ENCODE measurements around the gene EPHB6. TPM values are rescaled to one million over a fixed set of nuclear protein-coding genes. Genes with fewer than 3 reads are reported as not detected.

The EPHB6 gene
- total RNA-seq, 1 donor from 2014 or later = 5.6 TPM

DNA sequence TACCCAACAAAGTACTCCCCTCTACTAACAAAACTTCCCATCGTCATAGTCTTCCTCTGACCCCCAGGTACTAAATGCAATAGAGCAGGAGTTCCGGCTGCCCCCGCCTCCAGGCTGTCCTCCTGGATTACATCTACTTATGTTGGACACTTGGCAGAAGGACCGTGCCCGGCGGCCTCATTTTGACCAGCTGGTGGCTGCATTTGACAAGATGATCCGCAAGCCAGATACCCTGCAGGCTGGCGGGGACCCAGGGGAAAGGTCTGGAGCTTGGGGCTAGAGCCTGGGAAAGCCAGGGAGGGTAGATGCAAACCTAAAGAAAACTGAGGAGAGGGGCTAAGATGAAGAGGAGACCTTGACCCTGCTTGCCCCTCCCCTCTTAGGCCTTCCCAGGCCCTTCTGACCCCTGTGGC, 15.3 kb downstream of the EPHB6 start:
- Mint-ChIP-seq H3K4me1 (ENCODE audit: low read depth) (no peaks in the 10 kb centered on the region), H3K4me3 (no peak overlapping the region), H3K27ac (no peak overlapping the region), H3K27me3 (ENCODE audit: insufficient read depth) (no peaks in the 10 kb centered on the region), H3K9me3 (no peaks in the 10 kb centered on the region), H3K36me3 (ENCODE audit: low read depth) (no peaks in the 10 kb centered on the region)
- intact Hi-C loops (cut with micrococcal nuclease) = no loop called here
- no peak for DNase-seq (ENCODE audit: low spot score)

DNA sequence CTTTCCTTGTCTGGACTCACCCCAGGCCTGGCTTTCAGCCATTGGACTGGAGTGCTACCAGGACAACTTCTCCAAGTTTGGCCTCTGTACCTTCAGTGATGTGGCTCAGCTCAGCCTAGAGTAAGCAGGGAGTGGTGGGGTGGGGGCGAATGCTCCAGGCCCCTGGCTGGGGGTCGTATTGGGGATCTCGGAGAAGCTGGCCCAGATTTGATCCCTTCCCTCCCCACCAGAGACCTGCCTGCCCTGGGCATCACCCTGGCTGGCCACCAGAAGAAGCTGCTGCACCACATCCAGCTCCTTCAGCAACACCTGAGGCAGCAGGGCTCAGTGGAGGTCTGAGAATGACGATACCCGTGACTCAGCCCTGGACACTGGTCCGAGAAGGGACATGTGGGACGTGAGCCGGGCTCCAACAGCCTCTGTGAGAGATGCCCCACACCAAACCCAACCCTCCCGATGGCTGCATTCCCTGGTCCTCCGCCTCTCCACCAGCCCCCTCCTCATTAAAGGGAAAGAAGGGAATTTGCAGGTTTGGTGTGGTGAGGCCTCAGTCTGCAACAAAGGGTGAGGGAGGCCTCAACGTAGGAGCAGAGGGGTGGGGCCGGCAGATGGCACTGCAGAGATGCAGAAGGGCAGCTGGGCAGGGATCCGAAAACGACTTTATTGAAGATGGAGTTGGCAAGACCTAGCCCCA, 15.8 kb downstream of the EPHB6 start:
- no peak overlapping the region for H3K4me3 Mint-ChIP-seq
- H3K27ac Mint-ChIP-seq = no peak overlapping the region
- H3K27me3 Mint-ChIP-seq (ENCODE audit: insufficient read depth) = no peaks in the 10 kb centered on the region
- intact Hi-C loops (cut with micrococcal nuclease) = no loop called here
- DNase-seq (ENCODE audit: low spot score) = no peak
- no peaks in the 10 kb centered on the region for H3K36me3 Mint-ChIP-seq (ENCODE audit: low read depth)
- no peaks in the 10 kb centered on the region for H3K9me3 Mint-ChIP-seq
- H3K4me1 Mint-ChIP-seq (ENCODE audit: low read depth) = no peaks in the 10 kb centered on the region

DNA sequence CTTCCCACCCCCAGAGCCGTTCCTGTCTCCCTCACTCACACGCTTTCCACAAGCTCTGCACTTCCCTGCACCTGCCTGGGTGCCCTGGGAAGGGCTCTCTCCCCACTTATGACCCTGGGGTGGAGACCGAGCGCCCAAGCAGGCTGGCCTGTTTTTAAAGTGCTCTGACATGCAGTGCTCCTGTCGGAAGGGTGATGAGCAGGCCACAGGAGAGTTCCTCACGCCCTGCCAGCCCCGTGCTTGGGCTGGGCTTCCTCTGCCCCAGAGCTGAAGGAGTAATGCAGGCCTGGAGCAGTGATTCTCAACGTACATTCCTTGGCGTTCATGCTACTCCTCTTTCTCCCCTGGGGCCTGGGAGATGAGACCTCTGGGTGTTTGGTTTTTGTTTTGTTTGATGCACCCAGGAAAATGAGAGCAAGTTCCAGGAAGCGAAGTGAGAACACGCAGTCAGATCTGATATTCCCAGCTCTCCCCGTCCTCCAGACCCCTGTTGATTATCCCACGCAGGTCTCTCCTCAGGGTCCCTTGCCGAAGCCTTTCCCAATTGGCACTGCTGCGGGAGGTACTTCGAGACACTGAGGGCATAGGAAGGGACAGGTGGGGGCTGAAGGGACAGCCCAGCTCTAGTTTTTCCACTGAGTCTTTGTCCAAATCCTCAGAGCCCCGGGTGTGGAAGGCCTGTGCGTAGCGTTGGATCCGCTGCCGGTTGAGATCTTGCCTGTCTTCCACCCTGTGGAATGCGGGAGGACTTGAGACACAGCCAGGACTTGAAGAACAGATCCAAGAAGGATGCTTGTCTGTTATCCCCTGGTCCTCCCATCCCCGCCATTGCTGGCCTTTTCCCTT, 16.6 kb downstream of the EPHB6 start:
- Mint-ChIP-seq H3K4me3 (no peak overlapping the region), H3K27ac (no peak overlapping the region), H3K4me1 (ENCODE audit: low read depth) (no peaks in the 10 kb centered on the region), H3K27me3 (ENCODE audit: insufficient read depth) (no peaks in the 10 kb centered on the region), H3K9me3 (no peaks in the 10 kb centered on the region), H3K36me3 (ENCODE audit: low read depth) (no peaks in the 10 kb centered on the region)
- no peak for DNase-seq (ENCODE audit: low spot score)
- intact Hi-C loops (cut with micrococcal nuclease) = no loop called here

DNA sequence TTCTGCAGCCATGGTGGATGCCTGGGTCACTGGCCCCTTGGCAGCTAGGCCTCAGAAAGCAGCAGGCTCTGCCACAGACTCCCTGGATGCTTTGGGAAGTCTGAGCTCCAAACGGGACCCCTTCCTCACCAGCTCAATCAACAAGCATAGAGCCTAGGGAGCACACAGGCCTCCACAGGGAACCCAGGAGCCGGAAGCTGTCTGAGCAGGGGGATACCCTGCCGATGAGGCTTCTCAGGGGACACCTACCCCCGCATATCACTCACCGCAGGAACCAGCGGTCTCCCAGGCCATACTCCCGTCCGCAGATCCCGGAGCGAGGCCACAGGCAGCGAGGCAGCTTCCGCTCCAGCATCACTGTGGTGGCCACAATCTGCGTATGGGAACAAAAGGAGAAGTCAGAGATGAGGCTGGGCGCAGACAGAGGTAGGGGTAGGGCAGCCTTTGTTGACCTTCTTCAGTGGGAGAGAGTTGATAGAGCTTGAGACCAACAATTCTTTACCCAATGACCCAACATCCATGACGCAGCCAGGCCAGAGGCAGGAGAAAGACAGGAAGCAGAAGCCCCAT, 17.3 kb downstream of the EPHB6 start:
- Mint-ChIP-seq H3K27ac (no peak overlapping the region), H3K36me3 (ENCODE audit: low read depth) (no peaks in the 10 kb centered on the region), H3K9me3 (no peaks in the 10 kb centered on the region), H3K27me3 (ENCODE audit: insufficient read depth) (no peaks in the 10 kb centered on the region), H3K4me3 (no peak overlapping the region), H3K4me1 (ENCODE audit: low read depth) (no peaks in the 10 kb centered on the region)
- no peak for DNase-seq (ENCODE audit: low spot score)
- intact Hi-C loops (cut with micrococcal nuclease) = no loop called here

DNA sequence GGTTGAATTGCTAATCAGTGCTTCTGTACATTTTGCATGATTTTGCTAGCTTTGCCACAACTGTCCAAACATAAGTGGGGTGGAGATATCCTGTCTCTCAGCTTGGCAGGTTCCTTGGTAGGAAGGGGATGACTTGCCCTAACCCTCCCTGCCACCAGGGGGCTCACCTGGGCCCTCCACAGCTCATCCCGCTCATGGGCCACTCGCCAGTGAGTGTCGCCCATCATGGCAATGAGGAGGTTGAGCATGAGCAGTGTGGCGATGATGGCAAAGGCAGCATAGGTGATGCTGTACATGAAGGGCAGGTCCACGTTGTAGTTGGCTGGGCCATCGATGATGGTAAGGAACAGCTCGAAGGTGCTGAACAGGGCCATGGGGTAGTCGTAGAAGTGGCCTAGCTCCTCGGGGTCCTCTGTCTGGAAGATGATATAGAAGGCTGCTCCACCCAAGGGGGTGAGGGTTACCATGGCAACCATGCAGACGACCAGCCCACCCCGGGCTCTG, 18.5 kb downstream of the EPHB6 start:
- intact Hi-C loops (cut with micrococcal nuclease) = no loop called here

DNA sequence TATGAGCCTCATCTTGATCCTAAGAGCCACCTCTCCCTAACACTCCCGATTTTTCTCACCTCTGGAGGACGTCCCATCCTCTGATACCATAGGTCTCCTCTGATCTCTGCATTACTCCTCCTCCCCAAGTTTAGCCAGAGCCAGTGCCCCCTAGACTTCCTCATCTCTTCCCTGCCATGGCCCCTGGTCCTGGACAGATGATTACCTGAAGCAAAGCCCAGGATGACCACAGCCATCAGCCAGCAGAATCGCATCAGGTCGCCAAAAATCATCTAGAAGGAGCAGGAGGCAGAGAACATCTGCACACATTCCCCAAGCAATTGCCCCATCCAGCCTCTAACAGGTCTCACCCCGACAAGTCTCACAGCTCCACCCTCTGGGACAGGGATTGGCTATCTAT, 19.0 kb downstream of the EPHB6 start:
- intact Hi-C loops (cut with micrococcal nuclease) = no loop called here
- no peaks in the 10 kb centered on the region for H3K9me3 Mint-ChIP-seq

More for the DNA sequence above, 18.5 kb downstream of the EPHB6 start:
- Mint-ChIP-seq H3K4me1 (ENCODE audit: low read depth) (no peaks in the 10 kb centered on the region), H3K9me3 (no peaks in the 10 kb centered on the region), H3K4me3 (no peak overlapping the region), H3K27ac (no peak overlapping the region), H3K36me3 (ENCODE audit: low read depth) (no peaks in the 10 kb centered on the region), H3K27me3 (ENCODE audit: insufficient read depth) (peaks cover 2% of the 10 kb centered on the region)
- no peak for DNase-seq (ENCODE audit: low spot score)

DNA sequence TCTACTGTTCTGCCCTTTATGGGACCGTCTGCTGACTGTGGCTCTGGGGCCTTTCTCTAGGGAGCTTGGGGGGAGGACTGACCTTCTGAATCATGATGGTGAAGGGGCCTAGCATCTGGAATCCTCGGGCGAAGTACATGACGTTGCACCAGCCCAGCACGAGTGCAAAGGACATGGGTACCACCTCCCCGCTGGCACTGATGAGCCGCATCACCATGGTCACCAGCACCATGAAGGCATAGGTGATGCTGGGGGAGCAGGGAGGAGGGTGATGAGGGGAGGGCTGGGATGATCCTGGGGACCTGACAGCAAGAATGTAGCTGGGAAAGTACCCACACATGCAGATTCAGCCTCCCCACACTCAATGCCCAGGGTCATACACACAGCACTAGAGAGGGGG, 19.5 kb downstream of the EPHB6 start:
- no peaks in the 10 kb centered on the region for H3K36me3 Mint-ChIP-seq (ENCODE audit: low read depth)
- H3K4me1 Mint-ChIP-seq (ENCODE audit: low read depth) = no peaks in the 10 kb centered on the region
- H3K27me3 Mint-ChIP-seq (ENCODE audit: insufficient read depth) = peaks cover 4% of the 10 kb centered on the region
- intact Hi-C loops (cut with micrococcal nuclease) = no loop called here
- H3K27ac Mint-ChIP-seq = no peak overlapping the region
- no peaks in the 10 kb centered on the region for H3K9me3 Mint-ChIP-seq
- DNase-seq (ENCODE audit: low spot score) = no peak
- no peak overlapping the region for H3K4me3 Mint-ChIP-seq

More for the DNA sequence above, 19.0 kb downstream of the EPHB6 start:
- H3K27me3 Mint-ChIP-seq (ENCODE audit: insufficient read depth) = peaks cover 4% of the 10 kb centered on the region
- no peak overlapping the region for H3K4me3 Mint-ChIP-seq
- no peak for DNase-seq (ENCODE audit: low spot score)
- no peak overlapping the region for H3K27ac Mint-ChIP-seq
- no peaks in the 10 kb centered on the region for H3K36me3 Mint-ChIP-seq (ENCODE audit: low read depth)
- no peaks in the 10 kb centered on the region for H3K4me1 Mint-ChIP-seq (ENCODE audit: low read depth)

DNA sequence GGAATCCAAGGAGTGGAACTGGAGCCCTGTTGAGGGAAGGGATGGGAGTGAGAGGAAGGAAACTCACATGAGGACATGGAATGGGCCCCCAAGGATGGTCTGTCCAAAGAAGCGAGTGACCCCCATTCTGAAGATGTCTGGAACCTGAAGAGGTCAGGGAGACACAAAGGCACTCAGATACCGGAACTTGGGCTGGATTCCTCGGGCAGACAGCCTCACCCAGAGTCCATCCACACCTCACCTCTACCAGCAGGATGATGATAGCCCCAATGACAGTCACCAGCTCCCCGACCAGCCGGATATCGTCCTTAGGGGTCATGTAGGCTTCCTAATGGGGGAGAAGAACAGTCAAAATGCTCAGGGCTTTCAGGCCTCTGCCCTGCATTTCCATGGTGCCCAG, 20.0 kb downstream of the EPHB6 start:
- intact Hi-C loops (cut with micrococcal nuclease) = no loop called here
- Mint-ChIP-seq H3K9me3 (no peaks in the 10 kb centered on the region), H3K27me3 (ENCODE audit: insufficient read depth) (peaks cover 6% of the 10 kb centered on the region), H3K4me3 (no peak overlapping the region), H3K27ac (no peak overlapping the region), H3K4me1 (ENCODE audit: low read depth) (no peaks in the 10 kb centered on the region), H3K36me3 (ENCODE audit: low read depth) (no peaks in the 10 kb centered on the region)
- DNase-seq (ENCODE audit: low spot score) = no peak

DNA sequence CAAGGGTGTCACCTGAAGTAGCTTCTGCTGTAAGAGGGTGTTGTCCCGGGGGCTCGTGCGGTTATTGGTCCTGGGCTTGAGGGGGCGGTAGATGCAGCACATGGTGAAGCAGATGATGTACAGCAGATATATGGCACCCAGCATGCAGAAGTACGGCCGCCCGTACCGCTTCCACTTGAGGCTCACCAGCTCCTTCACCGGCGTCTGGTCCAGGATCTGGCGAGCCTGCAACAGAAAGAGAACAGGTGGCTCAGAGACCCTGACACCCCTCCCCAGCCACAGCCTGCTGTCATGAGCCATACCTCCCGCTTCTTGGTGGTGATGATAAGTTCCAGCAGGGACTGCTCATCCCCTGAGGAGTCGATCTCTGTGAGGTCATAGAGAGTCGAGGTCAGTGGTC, 20.6 kb downstream of the EPHB6 start:
- Mint-ChIP-seq H3K36me3 (ENCODE audit: low read depth) (no peaks in the 10 kb centered on the region), H3K9me3 (no peaks in the 10 kb centered on the region), H3K4me3 (no peak overlapping the region), H3K27me3 (ENCODE audit: insufficient read depth) (peaks cover 11% of the 10 kb centered on the region), H3K4me1 (ENCODE audit: low read depth) (no peaks in the 10 kb centered on the region), H3K27ac (no peak overlapping the region)
- intact Hi-C loops (cut with micrococcal nuclease) = no loop called here
- DNase-seq (ENCODE audit: low spot score) = no peak

DNA sequence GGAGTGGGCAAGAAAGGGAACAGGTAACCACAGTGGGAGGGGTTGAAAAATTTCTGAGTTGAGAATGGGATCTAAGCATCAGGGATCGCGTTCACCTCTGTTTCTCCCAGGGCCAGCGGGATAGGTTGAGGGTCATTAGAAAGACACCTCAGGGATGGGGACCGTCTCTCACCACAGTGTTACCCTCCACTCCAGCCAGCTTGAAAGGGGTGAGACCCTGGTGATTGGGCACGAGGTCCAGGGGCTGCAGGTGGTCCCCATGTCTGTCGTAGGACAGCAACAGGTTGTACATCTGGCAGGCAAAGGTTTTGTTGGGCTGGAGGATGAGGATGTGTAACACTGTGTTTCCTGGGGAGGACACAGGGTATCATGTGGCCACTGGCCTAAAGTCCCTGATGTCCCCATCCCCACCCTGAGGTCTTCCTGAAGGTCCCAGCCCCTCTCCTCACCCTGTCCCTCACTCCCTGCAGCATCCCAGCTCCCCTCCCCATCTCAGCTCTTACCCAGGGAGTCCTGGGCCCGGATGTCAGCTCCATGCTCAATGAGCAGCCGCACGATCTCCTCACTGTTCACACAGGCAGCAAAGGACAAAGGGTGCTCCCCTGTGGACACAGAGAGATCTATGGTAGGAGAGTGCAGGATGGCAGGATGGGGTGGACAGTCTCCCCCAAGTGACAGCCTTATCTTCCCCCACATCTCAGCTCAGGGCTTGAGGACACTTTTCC, 21.5 kb downstream of the EPHB6 start:
- no peaks in the 10 kb centered on the region for H3K36me3 Mint-ChIP-seq (ENCODE audit: low read depth)
- no peaks in the 10 kb centered on the region for H3K9me3 Mint-ChIP-seq
- H3K4me1 Mint-ChIP-seq (ENCODE audit: low read depth) = no peaks in the 10 kb centered on the region
- H3K4me3 Mint-ChIP-seq = no peak overlapping the region
- no peak for DNase-seq (ENCODE audit: low spot score)
- intact Hi-C loops (cut with micrococcal nuclease) = no loop called here
- peaks cover 19% of the 10 kb centered on the region for H3K27me3 Mint-ChIP-seq (ENCODE audit: insufficient read depth)
- no peak overlapping the region for H3K27ac Mint-ChIP-seq

DNA sequence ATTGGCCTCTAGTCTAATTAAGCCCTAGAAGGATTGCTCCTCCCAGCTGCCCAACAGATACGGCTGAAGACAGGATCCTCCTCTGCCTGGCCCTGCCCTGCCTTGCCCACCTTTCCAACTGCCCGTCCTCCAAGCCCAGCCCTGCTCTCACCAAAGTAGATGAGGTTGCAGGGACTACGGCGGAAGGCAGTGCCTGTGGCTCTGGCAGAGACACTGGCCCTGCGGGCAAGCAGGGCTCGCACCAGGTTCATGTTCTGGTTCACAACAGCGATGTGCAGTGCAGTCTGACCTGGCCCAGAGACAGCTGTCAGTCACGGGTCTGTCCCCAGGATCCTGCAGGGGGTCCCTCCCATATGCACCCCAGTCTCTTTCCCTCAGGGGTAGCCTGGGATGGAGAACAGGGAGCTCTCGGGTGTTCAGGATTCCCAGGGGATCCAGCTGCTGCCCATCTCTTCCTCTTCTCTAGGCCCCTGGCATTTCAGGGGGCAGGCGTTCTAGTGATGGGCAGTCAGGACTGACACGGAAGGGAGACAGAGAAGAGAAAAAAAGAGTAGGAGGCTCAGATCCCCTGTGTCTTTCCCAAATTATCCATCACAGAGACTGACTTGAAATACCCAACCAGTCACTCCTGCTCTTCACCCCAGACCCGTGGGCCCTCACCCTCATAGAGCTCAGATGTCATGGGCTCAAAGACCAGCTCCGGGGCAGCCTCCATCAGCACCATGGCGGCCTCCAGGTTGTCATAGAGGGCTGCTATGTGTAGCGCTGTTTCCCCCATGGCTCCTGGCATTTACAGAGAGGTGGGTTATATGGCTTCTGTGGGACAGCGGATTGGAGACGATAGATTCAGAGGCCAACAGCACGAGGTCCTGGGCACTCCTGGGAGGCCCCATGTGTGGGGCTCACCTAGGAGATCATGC, 22.4 kb downstream of the EPHB6 start:
- H3K4me1 Mint-ChIP-seq (ENCODE audit: low read depth) = no peaks in the 10 kb centered on the region
- peaks cover 19% of the 10 kb centered on the region for H3K27me3 Mint-ChIP-seq (ENCODE audit: insufficient read depth)
- intact Hi-C loops (cut with micrococcal nuclease) = no loop called here
- H3K9me3 Mint-ChIP-seq = no peaks in the 10 kb centered on the region
- no peaks in the 10 kb centered on the region for H3K36me3 Mint-ChIP-seq (ENCODE audit: low read depth)
- DNase-seq (ENCODE audit: low spot score) = no peak
- H3K27ac Mint-ChIP-seq = no peak overlapping the region
- H3K4me3 Mint-ChIP-seq = no peak overlapping the region

DNA sequence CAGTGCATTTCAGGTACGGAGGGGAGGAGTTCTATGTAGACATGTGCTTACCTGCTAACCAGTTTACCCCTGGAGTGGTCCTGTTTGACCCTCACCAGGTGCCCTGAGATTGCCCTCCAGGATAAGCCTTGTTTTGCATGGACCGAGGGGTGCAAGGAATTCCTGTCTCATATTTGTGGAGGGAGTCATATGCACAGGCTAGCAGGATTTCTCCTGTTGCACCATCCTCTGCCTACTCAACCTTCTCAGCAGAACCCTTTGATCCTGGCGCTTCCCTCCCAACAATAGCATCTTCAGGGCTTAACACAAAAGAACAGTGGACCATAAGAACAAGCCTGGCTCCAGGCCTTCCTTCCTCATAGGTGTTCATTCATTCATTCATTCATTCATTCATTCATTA, 23.4 kb downstream of the EPHB6 start:
- no peaks in the 10 kb centered on the region for H3K36me3 Mint-ChIP-seq (ENCODE audit: low read depth)
- DNase-seq (ENCODE audit: low spot score) = no peak
- no peak overlapping the region for H3K4me3 Mint-ChIP-seq
- peaks cover 19% of the 10 kb centered on the region for H3K27me3 Mint-ChIP-seq (ENCODE audit: insufficient read depth)
- H3K27ac Mint-ChIP-seq = no peak overlapping the region
- no peaks in the 10 kb centered on the region for H3K9me3 Mint-ChIP-seq
- intact Hi-C loops (cut with micrococcal nuclease) = no loop called here
- no peaks in the 10 kb centered on the region for H3K4me1 Mint-ChIP-seq (ENCODE audit: low read depth)

All from activated T-helper 1 cell treated with anti-CD3 and anti-CD28 coated beads, Interleukin-12 subunit alpha, Interleukin-12 subunit beta, Interleukin-2, Interleukin-4 antibody, amounts not matched to agents 30 ng/mL and 10 ng/mL and 1 ng/mL, durations not matched to agents 14 hours and 24 hours and 36 hours (primary cell).